HG03159 (cell line): ENCODE data around the gene DOCK2.
"Not testable (repeated sequence)": the region's sequence is repeated elsewhere in the genome, so short reads cannot be mapped to it uniquely, and the experiment has no call there.

ENCODE experiments used
- ATAC-seq: cut with Tn5 transposase; IDR thresholded peaks from one replicate; pipeline ENCODE4 v1.9.1; 2021; ENCODE audit warnings: mild to moderate bottlenecking, moderate library complexity; ENCODE audit not compliant: unreplicated experiment

Gene DOCK2

DNA sequence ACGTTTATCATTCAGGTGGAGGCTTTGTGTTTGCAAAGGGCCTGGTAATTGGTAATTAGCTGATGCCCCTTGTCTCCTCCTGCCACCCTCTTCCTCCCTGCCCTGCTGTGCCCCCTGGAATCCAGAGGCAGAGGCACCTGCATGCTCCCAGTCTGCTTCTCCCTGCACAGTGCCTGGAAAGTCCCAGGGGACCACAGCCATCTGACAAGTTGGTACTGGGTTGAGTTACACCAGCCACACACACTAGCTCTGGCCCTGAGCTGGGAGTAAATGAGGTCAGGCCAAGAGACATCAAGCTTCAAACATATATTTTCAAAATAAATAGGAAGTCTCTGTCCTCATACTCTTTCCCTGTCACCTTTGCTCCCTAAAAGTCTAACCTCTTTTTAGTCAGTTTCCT is 286.9 kb downstream of the DOCK2 start:
- ATAC-seq, result no peak

- no peak for ATAC-seq
Measured at GRCh38 chr5:169933127-169933526, 296.1 kb downstream of the DOCK2 start.

DNA sequence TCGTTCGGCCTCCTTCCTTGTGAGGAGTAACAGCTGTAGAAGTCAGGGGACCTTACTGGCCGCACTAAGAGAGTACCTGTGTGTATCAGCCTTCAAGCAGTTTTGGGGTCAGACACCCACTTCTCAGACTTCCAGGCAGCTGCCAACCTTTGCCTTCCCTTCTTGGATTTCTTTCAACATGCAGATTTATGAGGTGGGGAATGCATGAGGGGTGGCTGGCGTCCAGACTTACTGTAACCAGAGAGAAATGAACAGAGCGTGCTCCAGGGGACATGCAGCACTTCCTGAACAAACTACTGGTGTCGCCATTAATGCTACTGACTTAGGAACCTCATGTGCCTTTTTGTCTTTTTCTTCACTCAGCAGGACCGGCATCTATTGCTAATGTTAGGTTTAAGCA is 296.5 kb downstream of the DOCK2 start:
- ATAC-seq, result no peak

- ATAC-seq, result no peak
Measured at GRCh38 chr5:169934990-169935389, 297.9 kb downstream of the DOCK2 start.

- ATAC-seq, result no peak
Measured at GRCh38 chr5:169935762-169936161, 298.7 kb downstream of the DOCK2 start.

DNA sequence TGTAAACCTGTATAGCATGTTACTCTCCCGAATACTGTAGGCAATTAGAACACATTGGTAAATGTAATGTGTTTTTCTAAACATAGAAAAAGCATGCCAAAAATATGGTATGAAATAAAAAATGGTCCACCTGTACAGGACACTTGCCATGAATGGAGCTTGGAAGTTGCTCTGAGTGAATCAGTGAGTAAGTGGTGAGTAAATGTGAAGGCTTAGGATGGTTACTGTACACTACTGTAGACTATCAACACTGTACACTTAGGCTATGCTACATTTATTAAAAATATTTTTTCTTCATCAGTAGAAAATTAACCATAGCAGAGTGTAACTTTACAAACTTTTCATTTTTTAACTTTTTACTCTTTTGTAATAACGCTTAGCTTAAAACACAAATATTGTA is 301.4 kb downstream of the DOCK2 start:
- no peak for ATAC-seq

- no peak for ATAC-seq
Measured at GRCh38 chr5:169939731-169940130, 302.7 kb downstream of the DOCK2 start.

- ATAC-seq, result no peak
Measured at GRCh38 chr5:169941542-169941941, 304.5 kb downstream of the DOCK2 start.

GRCh38 chr5:169942181-169942580 is 305.1 kb downstream of the DOCK2 start:
- ATAC-seq, result no peak

- ATAC-seq, result no peak
Measured at GRCh38 chr5:169943026-169943425, 306.0 kb downstream of the DOCK2 start.

DNA sequence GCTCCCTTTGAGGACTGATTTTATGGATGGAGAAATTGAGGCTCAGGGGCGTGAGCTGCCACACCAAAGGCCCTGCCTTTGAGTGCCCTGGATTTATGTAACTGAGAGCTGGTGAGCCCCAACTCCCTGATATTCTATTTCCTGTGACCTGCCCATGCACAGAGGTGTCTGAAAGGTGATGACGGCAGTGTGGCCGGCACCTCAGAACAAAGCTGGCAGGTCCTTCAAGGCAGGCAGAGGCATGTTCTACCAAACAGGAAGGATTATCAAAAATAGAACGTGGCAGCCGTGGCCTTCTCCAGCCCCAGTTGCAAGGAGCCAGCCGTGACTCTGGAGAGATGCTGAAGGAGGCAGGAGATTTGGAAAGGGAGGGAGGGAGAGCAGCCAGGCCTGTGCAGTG is 307.0 kb downstream of the DOCK2 start:
- ATAC-seq, result no peak

DNA sequence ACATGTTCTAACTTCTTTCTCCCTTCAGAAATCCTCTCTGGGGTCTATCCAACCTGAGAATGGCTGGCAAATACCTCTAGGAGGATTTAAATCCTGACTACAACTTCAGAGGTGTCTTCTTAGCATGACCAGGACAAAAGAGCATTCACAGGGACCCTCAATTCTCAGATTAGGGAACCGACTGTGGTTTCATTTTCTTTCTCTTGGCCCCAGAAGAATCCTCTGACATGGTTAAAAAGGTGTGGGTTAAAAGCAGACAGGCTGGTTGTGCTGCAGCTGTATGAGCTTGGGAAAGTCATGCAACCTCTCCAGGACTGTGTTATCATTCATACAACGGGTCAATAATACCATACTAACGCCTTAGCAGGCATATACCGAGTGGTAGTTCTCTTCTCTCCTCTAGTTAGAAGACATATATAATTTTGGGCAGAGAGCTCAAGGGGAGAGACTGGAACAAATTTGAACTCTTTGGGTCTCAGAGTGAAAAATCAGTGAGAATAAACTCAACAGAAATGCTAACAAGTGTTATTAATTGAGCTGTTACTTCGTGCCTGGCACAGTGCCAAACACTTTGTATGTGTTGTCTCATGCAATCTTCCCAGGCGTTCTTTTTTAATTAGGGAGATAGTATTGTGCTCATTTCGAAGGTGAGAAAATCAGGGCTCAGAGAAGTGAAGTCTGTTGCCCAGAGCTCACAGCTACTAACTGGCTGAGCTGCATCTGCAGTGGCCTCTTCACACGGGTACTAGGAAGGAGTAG is 308.0 kb downstream of the DOCK2 start:
- ATAC-seq, result peak; percentile 49

GRCh38 chr5:169945831-169946261 is 308.8 kb downstream of the DOCK2 start:
- ATAC-seq, result no peak

DNA sequence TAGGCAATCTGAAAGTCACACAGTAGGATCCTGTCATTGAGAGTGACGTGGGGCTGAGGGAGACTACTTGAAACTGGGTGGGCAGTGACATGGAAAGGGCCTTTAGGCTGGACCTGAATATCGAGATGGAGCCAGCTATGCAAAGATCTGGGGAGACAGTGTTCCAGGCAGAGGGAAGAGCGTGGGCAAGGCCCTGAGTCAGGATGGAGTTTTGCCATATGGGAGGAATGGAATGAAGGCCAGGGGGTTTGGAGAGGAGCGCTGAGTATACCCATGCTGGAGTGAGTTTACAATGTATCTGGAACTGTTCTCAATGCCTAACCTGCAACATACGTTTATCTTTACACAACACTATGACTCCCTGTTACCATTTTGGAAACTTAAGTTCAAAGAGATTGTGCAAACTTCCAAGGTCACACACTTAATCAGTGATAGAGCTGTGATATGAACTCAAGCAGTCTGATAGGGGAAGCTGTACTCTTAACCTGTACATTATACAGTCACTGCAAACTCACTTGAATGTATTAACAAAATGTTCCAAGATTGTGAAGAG is 309.7 kb downstream of the DOCK2 start:
- ATAC-seq, result no peak

- ATAC-seq, result no peak
Measured at GRCh38 chr5:169950333-169950732, 313.3 kb downstream of the DOCK2 start.

- not testable (repeated sequence) for ATAC-seq
Measured at GRCh38 chr5:169953196-169953595, 316.1 kb downstream of the DOCK2 start.

GRCh38 chr5:169954786-169955185 is 317.7 kb downstream of the DOCK2 start:
- no peak for ATAC-seq

GRCh38 chr5:169956126-169956525 is 319.1 kb downstream of the DOCK2 start:
- ATAC-seq, result no peak

DNA sequence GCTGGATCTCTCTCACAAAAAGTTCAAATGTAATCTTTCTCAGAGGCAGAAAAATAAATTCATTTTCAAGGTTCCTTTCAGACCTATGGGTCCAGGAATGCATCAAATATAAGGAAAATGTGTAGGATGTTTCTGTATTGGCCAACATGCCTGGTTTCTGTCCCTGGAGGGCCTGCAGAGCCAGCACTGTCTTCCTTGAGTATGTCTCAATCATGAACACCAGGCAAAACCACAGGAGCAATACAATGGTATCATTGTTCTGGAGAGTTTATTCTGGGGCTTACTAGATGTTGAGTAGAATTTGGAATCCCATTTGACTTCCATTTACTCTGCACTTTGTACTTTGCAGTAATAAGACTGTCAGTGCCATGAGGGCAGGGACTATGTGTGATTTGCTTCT is 319.7 kb downstream of the DOCK2 start:
- no peak for ATAC-seq

DNA sequence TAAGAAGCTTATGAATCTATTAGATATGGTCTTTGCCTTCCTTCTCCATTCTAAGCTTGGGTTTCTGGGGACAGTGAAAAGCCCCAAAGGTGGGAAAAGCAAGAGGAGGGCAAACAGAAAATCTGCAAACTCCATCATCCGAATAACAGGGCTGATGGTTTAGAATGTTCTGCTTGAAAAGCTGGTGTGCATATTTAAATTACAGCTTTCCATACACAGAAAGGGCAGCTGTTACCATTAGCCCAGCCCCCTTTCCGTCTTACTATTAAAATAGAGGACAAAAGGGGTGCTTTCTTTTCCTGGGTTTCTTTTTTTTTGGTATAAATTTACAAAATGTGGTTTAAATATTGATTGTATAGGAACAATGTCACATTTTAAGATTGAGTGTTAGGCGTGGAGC is 321.2 kb downstream of the DOCK2 start:
- no peak for ATAC-seq

- no peak for ATAC-seq
Measured at GRCh38 chr5:169960659-169961058, 323.6 kb downstream of the DOCK2 start.

DNA sequence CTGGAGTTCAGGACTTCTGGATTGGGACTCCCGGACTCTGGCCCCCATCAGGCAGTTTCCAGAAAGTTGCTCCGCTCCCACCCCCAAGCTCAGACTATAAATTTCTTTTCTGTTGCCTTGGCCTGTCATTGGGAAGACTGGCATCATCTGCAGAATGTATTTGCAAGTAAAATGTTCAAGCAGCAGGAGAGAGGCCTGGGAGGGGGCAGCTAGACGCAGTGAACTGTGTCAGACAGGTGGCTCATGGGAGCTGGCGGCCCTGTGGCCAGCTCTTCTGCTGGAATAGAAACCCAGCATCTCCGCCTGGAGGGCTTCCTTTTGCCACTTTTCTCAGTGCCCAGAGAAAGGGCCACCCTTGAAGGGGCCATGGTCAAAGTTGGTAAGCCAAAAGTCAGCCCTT is 327.2 kb downstream of the DOCK2 start:
- ATAC-seq, result no peak

- ATAC-seq, result peak; percentile 59
Measured at GRCh38 chr5:169970339-169970738, 333.3 kb downstream of the DOCK2 start.
